T-helper 17 cell (primary cell): ENCODE measurements around the gene KCNA4. TPM values are rescaled to one million over a fixed set of nuclear protein-coding genes. Genes with fewer than 3 reads are reported as not detected.
"Not testable (repeated sequence)": the region's sequence is repeated elsewhere in the genome, so short reads cannot be mapped to it uniquely, and the experiment has no call there.

Experiments
- ATAC-seq: fragments of 150-1000 bp; cut with Tn5 transposase; 2 replicates; pipeline ENCODE4 v1.10.0; 2021; ENCODE audit warnings: mild to moderate bottlenecking, moderate library complexity
- DNase-seq, 3 donors: peaks; one replicate each; pipeline versions ENCODE4 v3.0.0 to v3.0.0-alpha.2; 2020 to 2021
- H3K9me3 ChIP-seq: one replicate; pipeline ENCODE4 v1.7.0; 2013; ENCODE audit warnings: low read length, mild to moderate bottlenecking; ENCODE audit not compliant: control insufficient read depth, poor library complexity, severe bottlenecking
- H3K27ac Mint-ChIP-seq: one replicate; pipeline ENCODE4 v1.8.0; 2022; ENCODE audit warnings: mild to moderate bottlenecking, moderate library complexity, mixed read lengths
- H3K27me3 Mint-ChIP-seq: one replicate; pipeline ENCODE4 v1.8.0; 2022; ENCODE audit warnings: mixed read lengths
- H3K36me3 Mint-ChIP-seq: one replicate; pipeline ENCODE4 v1.8.0; 2022; ENCODE audit warnings: low read depth, mixed read lengths
- H3K4me1 Mint-ChIP-seq: one replicate; pipeline ENCODE4 v1.8.0; 2022; ENCODE audit warnings: mild to moderate bottlenecking, mixed read lengths
- H3K4me3 Mint-ChIP-seq: one replicate; pipeline ENCODE4 v1.8.0; 2022; ENCODE audit warnings: mild to moderate bottlenecking, moderate library complexity, mixed read lengths
- total RNA-seq, 4 donors: library from RNA in 2 of 4; stranded (reverse) in 2 of 4; gene quantifications; one replicate each; pipeline ENCODE4 v1.2.3 and lab custom pipeline; 2022 to 2026

The KCNA4 gene
- total RNA-seq, 2 donors from 2014 or later: not detected

GRCh38 chr11:29975580-29975979 lies 41.2 kb downstream of the KCNA4 start:
- H3K27ac Mint-ChIP-seq, ATAC-seq, H3K36me3 Mint-ChIP-seq, H3K9me3 ChIP-seq, H3K27me3 Mint-ChIP-seq, DNase-seq, H3K4me3 Mint-ChIP-seq, H3K4me1 Mint-ChIP-seq: not testable (repeated sequence)

GRCh38 chr11:29963796-29964195 lies 53.0 kb downstream of the KCNA4 start:
- H3K36me3 Mint-ChIP-seq: no peaks in the 10 kb centered on the region

GRCh38 chr11:29963036-29963435 lies 53.8 kb downstream of the KCNA4 start:
- no peak overlapping the region for H3K4me3 Mint-ChIP-seq
- DNase-seq (no peak), ATAC-seq (no peak)
- H3K36me3 Mint-ChIP-seq: no peaks in the 10 kb centered on the region
- no peaks in the 10 kb centered on the region for H3K27me3 Mint-ChIP-seq
- H3K27ac Mint-ChIP-seq: no peak overlapping the region
- no peaks in the 10 kb centered on the region for H3K9me3 ChIP-seq
- H3K4me1 Mint-ChIP-seq: no peaks in the 10 kb centered on the region

More at GRCh38 chr11:29963796-29964195, 53.0 kb downstream of the KCNA4 start:
- no peak overlapping the region for H3K4me3 Mint-ChIP-seq
- H3K27me3 Mint-ChIP-seq: no peaks in the 10 kb centered on the region
- no peaks in the 10 kb centered on the region for H3K4me1 Mint-ChIP-seq
- H3K27ac Mint-ChIP-seq: no peak overlapping the region
- DNase-seq (no peak), ATAC-seq (no peak)
- no peaks in the 10 kb centered on the region for H3K9me3 ChIP-seq

- DNase-seq: no peak
- no peaks in the 10 kb centered on the region for H3K9me3 ChIP-seq
- no peak for ATAC-seq
- no peaks in the 10 kb centered on the region for H3K4me1 Mint-ChIP-seq
- no peak overlapping the region for H3K4me3 Mint-ChIP-seq
- H3K36me3 Mint-ChIP-seq: no peaks in the 10 kb centered on the region
- no peaks in the 10 kb centered on the region for H3K27me3 Mint-ChIP-seq
- no peak overlapping the region for H3K27ac Mint-ChIP-seq
Observed at GRCh38 chr11:29962243-29962642, 54.6 kb downstream of the KCNA4 start.

Other genes starting within 250 kb of the KCNA4 start
- gene FSHB, start 214.0 kb upstream of the KCNA4 start, total RNA-seq: not detected